GM21528 (cell line): ENCODE results near the gene MSL2.
"Not testable (repeated sequence)": the region's sequence is repeated elsewhere in the genome, so short reads cannot be mapped to it uniquely, and the experiment has no call there.

ENCODE experiments used
- ATAC-seq: cut with Tn5 transposase; IDR thresholded peaks from one replicate; pipeline ENCODE4 v1.9.1; 2021; ENCODE audit warnings: mild to moderate bottlenecking, moderate library complexity; ENCODE audit not compliant: unreplicated experiment, low FRiP score

The MSL2 gene

DNA sequence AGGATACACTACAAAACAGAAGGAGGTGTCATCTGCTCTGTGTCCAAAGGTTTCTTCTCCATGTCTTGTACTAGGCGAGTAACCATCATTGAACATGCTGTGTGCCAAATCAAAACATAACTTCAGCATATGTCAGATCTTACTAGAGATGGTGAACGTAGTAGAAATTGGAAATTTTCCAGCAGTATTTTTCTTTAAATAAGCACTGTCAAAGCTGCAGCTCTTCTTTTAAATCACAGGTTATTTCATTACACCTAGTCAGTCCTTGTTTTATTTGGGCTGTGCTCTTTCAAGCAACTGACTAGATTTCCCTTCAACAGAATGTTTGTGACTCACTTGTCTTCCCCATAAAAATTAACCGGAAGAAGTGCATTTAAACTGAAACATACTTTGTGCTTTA, 46.5 kb downstream of the MSL2 start:
- ATAC-seq: no peak

DNA sequence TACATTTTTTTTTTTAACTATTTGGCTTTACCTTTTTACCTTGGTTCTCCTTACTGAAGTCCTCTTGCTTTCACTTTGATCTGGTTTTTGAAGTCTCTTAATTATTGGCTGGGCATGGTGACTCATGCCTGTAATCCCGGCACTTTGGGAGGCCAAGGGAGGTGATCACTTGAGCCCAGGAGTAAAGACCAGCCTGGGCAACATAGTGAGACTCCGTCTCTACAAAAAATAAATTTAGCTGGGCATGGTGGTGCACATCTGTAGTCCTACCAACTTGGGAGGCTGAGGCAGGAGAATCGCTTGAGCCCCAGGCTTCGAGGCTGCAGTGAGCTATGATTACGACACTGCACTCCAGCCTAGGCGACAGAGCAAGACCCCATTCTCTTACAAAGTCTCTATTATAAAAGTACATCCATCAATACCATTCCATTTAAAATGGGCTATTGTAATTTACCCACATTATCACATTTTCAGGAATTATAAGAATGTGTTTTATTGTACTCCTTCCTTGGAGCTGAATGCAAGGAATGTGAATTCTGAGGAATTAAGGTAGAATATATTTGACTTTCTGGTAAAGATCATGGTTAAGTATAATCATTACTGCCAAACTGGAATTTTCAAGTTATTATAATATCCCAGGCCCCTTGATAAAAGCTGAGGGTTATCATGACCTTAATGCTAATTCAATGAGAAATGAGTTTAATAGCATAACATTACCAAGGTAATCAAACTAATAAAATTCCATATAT, 49.0 kb downstream of the MSL2 start:
- no peak for ATAC-seq

DNA sequence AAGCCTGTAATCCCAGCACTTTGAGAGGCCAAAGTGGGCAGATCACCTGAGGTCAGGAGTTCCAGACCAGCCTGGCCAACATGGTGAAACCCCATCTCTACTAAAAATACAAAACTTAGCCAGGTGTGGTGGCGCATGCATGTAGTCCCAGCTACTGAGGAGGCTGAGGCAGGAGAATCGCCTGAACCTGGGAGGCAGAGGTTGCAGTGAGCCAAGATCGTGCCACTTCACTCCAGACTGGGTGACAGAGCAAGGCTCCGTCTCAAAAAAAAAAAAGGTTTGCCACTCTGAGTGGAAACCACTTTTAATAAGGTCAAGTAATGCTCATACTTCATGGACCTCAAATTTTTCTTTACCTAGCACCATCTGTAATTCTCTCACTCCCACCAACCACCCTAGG, 51.7 kb downstream of the MSL2 start:
- not testable (repeated sequence) for ATAC-seq

DNA sequence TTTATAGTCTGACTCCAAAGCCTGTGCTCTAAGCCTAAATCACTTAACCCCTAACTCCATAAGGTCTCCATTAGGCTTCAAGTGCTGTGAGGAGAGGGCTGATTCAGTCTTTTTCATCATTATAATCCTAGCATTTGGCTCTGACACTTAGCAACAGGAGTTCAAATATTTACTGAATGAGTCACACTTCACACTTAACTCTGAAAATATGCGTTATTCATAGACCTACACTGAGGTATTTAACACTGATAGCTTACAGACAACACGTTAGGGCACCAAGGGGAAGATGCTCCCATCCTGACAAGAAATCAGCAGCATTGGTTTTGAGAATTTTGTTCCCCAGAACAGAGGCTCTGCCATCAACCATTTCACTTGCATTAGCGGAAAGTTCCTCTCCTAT, 53.5 kb downstream of the MSL2 start:
- no peak for ATAC-seq

DNA sequence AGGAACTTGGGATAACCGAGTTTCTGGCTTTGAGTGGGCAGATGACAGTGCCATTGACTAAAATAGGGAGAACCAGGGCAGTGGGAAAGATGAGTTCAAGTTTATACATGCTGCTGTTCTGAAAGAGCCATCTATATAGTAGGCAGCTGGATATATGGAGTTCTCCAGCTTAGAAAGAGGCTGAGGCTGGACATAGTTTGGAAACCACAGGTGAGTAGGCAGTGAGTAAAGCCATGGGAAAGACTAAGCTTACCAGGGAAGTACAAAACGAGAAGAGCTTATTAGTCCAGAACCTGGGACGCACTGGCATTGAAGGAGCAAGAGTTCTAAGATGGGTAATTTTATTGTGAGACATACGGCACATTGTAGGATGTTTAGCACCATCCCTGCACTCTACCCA, 54.2 kb downstream of the MSL2 start:
- no peak for ATAC-seq

DNA sequence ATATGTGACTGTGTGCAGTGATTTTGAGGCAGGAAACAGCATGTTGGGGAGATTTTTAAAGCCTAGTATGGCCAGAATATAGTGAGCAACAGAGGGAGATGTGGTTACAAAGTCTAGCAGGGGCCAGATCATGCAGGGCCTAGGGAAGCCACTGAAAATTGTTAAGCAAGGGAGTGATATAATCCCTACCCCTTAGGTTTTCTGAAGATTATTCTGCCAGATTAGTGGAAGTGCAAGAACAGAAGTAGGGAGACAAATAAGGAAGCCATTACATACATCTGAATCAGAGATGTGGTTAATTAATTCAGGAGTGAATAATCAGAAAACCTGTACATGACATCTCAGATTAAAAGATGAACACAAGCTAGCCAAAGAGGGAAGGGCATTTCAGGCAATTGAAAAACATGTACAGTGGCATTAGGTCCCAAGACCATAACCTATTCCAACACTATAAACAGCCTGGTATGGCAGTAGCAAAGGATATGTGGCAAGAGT, 54.8 kb downstream of the MSL2 start:
- ATAC-seq: no peak

DNA sequence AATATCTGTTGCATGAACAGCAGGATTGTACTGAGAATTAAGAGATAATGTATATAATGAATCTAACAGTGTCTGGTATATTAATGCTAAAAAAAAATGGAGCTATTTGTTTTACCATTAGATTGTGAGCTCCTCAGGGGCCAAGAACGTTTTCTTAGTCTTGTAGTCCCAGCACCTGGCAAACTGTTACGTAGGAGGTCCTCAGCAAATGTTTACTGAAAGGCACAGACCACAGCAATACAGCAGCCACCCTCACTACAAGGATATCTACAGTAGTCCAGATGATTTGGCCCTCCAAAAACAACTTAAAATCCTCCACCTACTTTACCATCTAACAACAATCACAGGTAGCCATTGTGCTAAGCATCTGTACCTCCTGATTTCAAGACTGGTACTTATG, 59.7 kb downstream of the MSL2 start:
- no peak for ATAC-seq

DNA sequence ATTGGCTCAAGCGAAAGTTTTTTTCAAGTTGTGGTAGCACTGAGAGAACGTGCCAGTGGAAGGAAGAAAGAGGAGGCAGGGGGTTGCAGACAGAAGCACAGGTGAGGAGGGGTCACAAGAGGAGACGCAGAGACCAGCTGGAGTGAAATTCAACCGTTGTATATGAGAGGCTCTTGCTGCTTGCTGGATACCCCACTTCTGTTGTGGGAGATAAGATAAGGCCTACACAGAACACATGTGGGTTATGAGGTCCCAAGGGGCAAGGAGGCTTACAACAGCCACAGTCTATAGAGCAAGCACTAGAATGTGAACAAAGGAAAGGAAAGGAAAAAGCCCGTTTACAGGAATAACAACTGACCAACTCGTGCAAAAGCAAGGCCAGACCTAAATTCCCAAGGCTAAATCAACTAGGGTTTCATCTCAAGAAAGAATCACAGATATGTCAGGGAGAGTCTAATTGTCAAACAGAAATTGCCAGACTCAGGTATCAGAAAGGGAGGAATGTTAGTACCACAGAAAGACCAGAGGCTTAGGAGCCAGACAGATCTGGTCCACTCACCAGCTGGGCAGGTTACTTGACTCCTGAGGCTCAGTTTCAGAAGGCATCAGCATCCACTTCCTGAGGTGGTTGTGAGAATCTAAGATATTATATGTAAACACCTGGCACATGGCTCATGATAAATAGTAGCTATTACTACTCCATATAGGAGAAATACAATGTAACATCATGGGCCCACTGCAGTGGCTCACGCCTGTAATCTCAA, 60.9 kb downstream of the MSL2 start:
- ATAC-seq: no peak

DNA sequence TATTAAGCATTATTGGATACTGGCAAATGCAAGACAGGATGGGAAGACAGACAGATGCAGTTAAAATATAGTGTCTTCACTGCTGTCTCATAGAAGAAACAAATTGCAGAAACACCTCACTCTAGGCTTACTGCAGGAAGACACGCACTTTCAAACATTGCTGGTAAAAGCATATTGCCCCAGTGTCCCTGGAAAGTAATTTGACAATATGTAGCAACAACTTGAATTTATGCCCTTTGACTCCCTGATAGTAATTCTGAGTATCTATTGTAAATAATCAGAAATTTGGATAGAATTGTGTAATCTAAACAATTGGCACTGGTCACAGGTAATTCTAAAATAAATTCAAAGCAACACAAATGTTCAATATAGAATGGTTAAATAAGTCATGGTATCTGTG, 62.0 kb downstream of the MSL2 start:
- no peak for ATAC-seq

DNA sequence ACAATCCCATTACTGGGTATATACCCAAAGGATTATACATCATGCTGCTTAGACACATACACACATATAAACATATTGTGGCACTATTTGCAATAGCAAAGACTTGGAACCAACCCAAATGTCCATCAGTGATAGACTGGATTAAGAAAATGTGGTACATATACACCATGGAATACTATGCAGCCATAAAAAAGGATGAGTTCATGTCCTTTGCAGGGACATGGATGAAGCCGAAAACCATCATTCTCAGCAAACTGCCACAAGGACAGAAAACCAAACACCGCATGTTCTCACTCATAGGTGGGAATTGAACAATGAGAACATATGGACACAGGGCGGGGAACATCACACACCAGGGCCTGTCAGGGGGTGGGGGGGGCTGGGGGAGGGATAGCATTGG, 64.5 kb downstream of the MSL2 start:
- not testable (repeated sequence) for ATAC-seq

DNA sequence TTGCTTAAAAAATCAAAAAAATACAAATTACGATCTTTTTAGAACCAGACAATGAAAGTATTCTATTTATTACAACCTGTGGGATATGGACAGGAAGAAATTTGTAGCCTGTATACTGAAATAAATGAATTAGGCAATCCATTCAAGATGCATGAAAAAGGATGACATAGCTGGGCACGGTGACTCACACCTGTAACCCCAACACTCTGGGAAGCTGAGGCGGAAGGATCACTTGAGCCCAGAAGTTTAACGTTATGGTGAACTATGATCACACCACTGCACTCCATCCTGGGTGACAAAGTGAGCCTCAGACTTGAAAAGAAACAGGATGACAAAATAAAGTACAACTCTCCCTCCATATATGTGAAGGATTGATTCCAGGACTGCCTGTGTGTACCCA, 74.1 kb downstream of the MSL2 start:
- ATAC-seq: no peak

DNA sequence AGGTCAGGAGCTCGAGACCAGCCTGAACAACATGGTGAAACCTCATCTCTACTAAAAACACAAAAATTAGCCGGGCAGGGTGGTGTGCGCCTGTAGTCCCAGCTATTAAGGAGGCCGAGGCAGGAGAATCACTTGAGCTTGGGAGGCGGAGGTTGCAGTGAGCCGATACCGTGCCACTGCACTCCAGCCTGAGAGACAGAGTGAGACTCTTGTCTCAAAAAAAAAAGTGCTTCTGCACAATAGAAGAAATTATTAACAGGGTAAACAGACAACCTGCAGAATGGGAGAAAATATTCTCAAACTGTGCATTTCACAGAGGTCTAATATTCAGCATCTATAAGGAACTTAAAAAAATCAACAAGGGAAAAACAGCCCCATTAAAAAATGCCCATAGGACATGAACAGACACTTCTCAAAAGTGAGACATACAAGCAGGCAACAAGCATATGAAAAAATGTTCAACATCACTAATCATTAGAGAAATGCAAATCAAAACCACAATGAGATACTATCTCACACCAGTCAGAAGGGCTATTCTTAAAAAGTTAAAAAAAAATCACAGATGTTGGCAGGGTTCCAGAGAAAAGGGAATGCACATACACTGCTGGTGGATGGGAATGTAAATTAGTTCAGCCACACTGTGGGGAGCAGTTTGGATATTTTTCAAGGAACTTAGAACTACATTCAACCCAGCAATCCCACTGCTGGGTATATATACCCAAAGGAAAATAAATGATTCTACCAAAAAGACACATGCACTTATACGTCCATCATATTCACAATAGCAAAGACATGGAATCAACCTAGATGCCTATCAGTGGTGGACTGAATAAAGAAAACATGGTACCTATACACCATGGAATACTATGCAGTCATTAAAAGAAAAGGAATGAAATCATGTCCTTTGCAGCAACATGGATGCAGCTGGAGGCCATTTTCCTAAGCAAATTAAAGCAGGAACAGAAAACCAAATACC, 75.5 kb downstream of the MSL2 start:
- ATAC-seq: peak; percentile 91

DNA sequence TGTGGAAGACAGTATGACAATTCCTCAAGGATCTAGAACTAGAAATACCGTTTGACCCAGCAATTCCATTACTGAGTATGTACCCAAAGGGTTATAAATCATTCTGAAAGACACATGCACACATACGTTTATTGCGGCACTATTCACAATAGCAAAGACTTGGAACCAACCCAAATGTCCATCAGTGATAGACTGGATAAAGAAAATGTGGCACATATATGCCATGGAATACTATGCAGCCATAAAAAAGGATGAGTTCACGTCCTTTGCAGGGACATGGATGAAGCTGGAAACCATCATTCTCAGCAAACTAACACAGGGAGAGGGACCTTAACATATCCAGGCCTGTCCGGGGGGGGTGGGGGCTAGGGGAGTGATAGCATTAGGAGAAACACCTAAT, 76.4 kb downstream of the MSL2 start:
- not testable (repeated sequence) for ATAC-seq

DNA sequence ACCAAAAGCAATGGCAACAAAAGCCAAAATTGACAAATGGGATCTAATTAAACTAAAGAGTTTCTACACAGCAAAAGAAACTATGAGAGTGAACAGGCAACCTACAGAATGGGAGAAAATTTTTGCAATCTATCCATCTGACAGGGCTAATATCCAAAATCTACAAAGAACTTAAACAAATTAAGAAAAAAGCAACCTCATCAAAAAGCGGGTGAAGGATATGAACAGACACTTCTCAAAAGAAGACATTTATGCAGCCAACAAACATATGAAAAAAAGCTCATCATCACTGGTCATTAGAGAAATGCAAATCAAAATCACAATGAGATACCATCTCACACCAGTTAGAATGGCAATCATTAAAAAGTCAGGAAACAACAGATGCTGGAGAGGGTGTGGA, 76.8 kb downstream of the MSL2 start:
- not testable (repeated sequence) for ATAC-seq

DNA sequence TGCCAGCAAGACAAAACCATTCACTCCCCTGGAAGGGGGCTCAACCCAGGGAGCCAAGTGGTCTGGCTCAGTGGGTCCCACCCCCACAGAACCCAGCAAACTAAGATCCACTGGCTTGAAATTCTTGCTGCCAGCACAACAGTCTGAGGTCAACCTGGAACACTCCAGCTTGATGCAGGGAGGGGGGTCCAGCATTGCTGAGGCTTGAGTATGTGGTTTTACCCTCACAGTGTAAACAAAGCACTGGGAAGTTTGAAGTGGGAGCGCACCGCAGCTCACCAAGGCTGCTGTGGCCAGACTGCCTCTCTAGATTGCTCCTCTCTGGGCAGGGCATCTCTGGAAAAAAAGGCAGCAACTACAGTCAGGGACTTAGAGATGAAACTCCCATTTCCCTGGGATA, 81.7 kb downstream of the MSL2 start:
- no peak for ATAC-seq

DNA sequence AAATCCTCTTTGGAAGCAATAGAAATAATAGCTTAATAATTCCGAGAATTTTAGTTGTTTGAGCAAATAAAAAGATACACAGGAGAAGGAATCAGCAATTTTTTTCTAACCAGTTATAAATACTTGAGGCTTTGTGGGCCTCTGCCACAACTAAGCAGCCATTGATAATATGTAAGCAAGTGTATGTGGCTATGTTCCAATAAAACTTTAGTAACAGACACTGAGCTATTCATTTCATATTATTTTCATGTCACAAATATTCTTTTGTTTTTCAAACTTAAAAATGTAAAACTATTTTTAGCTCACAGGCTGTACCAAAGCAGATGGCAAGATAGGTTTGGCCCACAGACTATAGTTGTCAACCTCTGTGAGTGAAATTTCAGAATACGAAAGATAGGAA, 85.7 kb downstream of the MSL2 start:
- ATAC-seq: no peak

DNA sequence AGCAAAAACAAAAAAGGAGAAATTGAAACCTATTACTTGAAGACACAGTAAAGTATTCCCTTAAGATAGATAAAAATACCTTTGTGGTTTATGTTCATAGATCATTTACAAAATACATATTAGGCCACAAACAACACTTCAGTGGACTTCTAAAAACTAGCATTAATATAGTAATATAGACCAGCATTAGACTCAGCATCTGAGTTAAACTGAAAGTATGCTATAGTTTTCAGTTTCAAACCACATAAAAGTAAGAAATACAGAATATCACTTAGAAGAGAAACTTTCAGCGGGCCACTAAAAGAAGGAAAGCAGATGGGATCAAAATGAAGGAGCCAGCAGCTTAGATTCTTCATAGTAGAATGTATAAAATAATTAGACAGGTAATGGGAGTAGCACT, 86.6 kb downstream of the MSL2 start:
- ATAC-seq: peak; percentile 96

DNA sequence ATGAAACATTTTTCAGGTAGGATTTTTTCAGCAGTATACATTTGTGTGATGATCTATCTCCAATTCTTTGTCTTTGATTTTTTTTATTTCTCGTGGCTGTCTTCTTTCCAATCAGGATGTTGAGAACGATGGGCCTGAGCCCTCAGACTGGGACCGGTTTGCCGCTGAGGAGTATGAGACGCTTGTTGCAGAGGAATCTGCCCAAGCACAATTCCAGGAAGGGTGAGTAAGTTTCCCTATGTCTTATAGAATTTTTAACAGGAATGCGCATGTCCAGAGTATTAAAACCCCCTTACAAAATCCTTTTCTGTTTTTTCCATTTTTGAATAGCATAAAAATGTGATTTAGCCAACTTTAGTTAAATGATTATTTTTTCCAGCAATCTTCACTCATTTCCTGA, 90.0 kb downstream of the MSL2 start:
- ATAC-seq: no peak

DNA sequence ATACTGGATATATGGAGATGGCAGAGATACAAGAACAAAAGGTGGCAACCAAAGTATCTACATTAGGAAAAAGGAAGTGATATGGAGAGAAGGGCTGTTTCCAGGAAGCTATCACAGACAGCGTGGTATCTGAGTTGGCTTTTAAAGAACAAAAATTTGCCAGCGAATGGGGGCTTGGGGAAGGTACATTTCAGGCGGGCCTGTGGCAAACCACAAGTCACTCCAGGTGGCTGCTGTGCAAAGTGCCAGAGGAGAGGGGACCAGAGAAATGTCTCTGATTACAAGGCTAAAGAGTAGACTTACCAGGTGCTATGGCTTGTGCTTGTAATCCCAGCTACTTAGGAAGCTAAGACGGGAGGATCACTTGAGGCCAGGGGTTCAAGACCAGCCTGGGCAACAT, 91.1 kb downstream of the MSL2 start:
- ATAC-seq: no peak
